ENCODE data around the gene ADGRD1.
"Not testable (repeated sequence)": the region's sequence is repeated elsewhere in the genome, so short reads cannot be mapped to it uniquely, and the experiment has no call there.

The ADGRD1 gene

GRCh38 chr12:130988751-130989150, 35.0 kb downstream of the ADGRD1 start:
- DNase-seq = no peak

- DNase-seq = no peak
Measured at GRCh38 chr12:130989391-130989790, 35.7 kb downstream of the ADGRD1 start.

GRCh38 chr12:130990034-130990433, 36.3 kb downstream of the ADGRD1 start:
- no peak for DNase-seq

GRCh38 chr12:130992448-130992847, 38.7 kb downstream of the ADGRD1 start:
- no peak for DNase-seq

GRCh38 chr12:130992979-130993538, 39.4 kb downstream of the ADGRD1 start:
- no peak for DNase-seq

- DNase-seq = no peak
Measured at GRCh38 chr12:130993759-130994670, 40.3 kb downstream of the ADGRD1 start.

- DNase-seq = no peak
Measured at GRCh38 chr12:130994821-130995375, 41.2 kb downstream of the ADGRD1 start.

GRCh38 chr12:130995386-130995969, 41.8 kb downstream of the ADGRD1 start:
- DNase-seq = not testable (repeated sequence)

- DNase-seq = no peak
Measured at GRCh38 chr12:130998136-130998535, 44.4 kb downstream of the ADGRD1 start.

- no peak for DNase-seq
Measured at GRCh38 chr12:131000000-131000486, 46.3 kb downstream of the ADGRD1 start.

GRCh38 chr12:131001493-131001892, 47.8 kb downstream of the ADGRD1 start:
- no peak for DNase-seq

GRCh38 chr12:131002216-131002631, 48.5 kb downstream of the ADGRD1 start:
- DNase-seq = no peak

- DNase-seq = no peak
Measured at GRCh38 chr12:131003036-131003715, 49.5 kb downstream of the ADGRD1 start.

GRCh38 chr12:131003716-131004045, 50.0 kb downstream of the ADGRD1 start:
- DNase-seq = no peak

GRCh38 chr12:131004166-131004565, 50.5 kb downstream of the ADGRD1 start:
- no peak for DNase-seq

GRCh38 chr12:131005161-131006035, 51.7 kb downstream of the ADGRD1 start:
- no peak for DNase-seq

- DNase-seq = no peak
Measured at GRCh38 chr12:131006036-131006735, 52.5 kb downstream of the ADGRD1 start.

- no peak for DNase-seq
Measured at GRCh38 chr12:131007031-131007739, 53.5 kb downstream of the ADGRD1 start.

- DNase-seq = no peak
Measured at GRCh38 chr12:131007740-131008117, 54.0 kb downstream of the ADGRD1 start.

- DNase-seq = no peak
Measured at GRCh38 chr12:131008131-131008912, 54.6 kb downstream of the ADGRD1 start.
